Right forelimb (tissue), 1 donor: ENCODE results near the gene TMEM218.
"Not testable (repeated sequence)": the region's sequence is repeated elsewhere in the genome, so short reads cannot be mapped to it uniquely, and the experiment has no call there.

Experiments
- DNase-seq: peaks from one replicate; pipeline ENCODE4 v3.0.0-alpha.2; 2018

Gene TMEM218

GRCh38 chr11:125074511-125075241 lies 36.8 kb downstream of the TMEM218 start:
- no peak for DNase-seq

- DNase-seq = no peak
Observed at GRCh38 chr11:125073616-125074483, 37.6 kb downstream of the TMEM218 start.

DNA sequence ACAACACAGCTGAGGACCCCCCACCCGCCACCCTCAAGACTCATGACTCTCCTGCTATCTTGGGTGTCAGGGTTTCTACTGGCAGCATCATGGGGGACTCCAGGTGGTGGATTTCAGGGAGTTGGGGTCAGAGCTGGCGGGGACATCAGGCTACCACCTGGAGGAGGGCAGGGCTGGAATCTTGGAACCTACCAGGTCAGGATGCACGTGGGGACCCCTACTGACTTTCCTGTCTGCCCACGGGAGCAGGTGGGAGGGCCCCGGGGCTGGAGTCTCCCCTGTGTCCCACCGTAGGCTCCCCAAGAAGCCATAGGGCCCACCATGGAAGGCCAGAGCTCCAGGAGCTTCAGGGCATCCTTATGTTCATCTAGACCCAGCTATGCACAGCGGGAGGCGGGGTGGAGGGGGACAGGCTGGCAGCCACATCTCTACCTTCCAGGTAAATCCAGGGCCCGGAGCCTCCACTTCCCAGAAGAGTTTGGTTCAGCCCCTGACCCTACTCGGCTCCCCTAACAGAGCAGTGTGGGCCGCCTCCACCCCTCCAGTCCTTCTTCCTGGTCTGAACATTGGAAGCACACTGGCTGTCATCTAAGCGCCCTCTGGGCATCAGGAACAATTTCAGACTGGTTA lies 38.4 kb downstream of the TMEM218 start:
- no peak for DNase-seq

- no peak for DNase-seq
Observed at GRCh38 chr11:125072218-125072960, 39.0 kb downstream of the TMEM218 start.

GRCh38 chr11:125071846-125072217 lies 39.6 kb downstream of the TMEM218 start:
- DNase-seq = no peak

DNA sequence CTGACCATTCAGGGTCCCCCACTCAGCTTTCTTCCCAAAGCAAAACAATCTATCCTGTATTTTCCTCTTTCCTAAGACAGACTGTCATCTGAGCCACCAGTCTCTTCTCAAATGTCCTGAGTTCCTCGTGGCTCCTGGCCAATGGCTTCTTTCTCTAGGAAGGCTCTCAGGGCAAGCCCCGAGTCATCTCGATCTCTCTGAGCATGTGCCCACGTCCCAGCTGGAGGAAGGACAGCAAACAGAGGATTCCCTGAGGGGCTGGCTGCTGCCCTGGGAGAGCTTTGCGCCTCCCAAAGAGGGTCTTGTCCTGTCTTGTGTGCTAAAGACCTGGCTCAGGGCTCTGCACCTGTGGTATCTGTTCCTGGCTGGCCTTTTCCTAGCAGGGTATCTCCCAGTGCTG lies 40.0 kb downstream of the TMEM218 start:
- no peak for DNase-seq

- no peak for DNase-seq
Observed at GRCh38 chr11:125070699-125071254, 40.6 kb downstream of the TMEM218 start.

DNA sequence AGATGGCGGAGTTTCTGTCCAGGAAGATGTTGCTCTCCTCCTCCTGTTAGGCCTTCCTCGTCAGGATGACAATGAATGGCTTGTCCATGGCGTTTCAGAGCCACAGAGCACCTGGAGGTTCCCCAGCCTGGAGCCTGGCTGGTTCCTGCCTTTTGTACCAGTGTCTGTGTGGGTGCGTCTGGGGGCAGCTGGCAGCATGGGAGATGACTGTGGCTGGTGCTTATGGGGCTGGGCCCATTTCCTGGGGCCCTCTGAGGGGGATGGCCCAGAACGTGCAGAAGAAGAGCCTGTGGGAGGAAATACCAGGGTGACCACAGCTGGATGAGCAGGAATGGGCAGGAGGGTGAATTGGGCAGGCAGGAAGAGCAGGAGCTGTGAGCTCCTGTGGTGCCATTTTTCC lies 41.6 kb downstream of the TMEM218 start:
- DNase-seq = no peak

DNA sequence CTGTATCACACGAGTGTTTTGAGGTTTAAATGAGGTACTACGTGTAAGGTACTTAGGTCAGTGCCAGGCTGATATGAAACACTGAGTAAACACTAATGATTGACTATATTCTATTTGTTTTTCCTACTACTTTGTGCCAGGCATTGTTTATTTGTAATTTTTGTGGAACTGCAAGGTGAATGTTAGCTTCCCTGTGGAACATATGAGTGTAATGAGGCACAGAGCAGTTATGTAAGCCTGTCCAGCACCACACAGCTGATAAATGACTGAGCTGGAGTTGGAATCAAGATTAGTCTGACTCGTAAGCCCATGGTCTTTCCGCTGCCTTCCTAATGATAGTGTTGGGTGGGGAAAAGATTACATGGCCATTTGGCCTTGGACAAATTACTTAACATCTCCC lies 42.4 kb downstream of the TMEM218 start:
- no peak for DNase-seq

- DNase-seq = no peak
Observed at GRCh38 chr11:125068368-125068767, 43.1 kb downstream of the TMEM218 start.

DNA sequence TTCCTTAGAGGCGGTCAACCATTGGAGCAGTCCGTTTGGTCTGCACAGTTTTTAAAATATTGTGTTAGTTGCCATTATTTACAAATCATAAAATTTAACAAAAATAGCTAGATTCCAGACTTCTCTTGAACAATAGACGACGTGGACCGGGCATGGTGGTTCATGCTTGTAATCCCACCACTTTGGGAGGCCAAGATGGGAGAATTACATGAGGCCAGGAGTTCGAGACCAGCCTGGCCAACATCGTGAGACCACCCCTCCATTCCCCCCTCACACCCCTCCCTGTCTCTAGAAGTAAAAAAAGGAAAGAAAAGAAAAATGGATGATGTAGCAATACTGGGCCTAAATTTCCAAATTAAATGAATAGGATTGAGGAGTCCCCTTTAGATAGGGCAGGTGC lies 47.4 kb downstream of the TMEM218 start:
- no peak for DNase-seq

DNA sequence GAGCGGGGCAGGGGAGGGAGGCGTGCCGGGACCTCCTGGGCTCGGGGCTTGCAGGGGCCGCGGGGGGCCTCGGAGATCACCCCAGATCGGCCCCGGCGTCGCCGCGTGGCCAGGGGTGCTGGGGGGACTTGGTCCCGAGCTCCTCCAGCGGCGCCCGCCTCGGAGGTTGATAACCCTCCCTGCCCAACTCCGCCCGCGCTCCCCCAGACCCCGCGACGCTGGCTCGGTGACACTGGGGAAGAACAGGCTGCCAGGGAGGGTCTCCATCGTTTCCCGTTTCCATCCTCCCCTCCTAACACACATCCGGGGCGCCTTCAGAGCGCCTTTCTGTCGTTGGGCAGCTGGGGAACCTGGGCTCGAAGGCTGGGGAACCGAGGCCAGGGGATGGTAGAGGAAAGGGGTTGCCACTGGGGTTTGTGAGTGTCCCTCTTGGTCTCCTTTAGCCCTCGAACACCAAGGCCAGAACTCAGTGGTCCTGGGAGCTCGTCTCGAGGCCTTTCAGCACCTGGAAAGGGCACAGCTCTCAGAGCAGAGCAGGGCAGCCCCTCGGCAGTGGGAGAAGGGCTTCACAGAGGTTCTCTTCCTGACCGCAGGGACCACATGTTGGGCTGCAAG lies 47.9 kb downstream of the TMEM218 start:
- DNase-seq = no peak

DNA sequence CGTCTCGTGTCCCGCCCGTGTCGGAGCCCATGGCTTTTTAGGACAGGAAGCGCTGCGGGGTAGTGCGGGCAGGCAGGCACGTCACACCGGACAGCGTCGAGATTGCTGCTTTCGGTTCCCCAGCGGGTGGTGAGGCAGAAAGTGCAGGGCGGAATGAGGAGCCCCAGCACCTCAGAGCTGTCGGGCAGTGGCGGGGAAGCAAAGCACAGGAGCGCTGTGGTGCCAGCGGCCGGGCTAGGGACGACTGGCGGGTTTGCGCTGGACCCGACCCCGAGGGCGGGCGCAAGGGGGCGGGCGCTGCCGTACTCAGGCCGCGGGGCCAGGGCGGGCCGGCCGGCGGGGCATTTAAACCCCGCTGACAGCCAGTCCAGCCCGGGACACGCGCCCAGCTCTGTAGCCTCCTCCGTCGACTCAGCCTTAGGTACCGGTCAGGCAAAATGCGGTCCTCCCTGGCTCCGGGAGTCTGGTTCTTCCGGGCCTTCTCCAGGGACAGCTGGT lies 48.4 kb downstream of the TMEM218 start, which contains the start of gene SLC37A2:
TSS of gene SLC37A2 (plus strand) at position 375 of the 498 bp plus-strand sequence. CDS start at position 438, 63 bp downstream.
- DNase-seq = peak; percentile 75

DNA sequence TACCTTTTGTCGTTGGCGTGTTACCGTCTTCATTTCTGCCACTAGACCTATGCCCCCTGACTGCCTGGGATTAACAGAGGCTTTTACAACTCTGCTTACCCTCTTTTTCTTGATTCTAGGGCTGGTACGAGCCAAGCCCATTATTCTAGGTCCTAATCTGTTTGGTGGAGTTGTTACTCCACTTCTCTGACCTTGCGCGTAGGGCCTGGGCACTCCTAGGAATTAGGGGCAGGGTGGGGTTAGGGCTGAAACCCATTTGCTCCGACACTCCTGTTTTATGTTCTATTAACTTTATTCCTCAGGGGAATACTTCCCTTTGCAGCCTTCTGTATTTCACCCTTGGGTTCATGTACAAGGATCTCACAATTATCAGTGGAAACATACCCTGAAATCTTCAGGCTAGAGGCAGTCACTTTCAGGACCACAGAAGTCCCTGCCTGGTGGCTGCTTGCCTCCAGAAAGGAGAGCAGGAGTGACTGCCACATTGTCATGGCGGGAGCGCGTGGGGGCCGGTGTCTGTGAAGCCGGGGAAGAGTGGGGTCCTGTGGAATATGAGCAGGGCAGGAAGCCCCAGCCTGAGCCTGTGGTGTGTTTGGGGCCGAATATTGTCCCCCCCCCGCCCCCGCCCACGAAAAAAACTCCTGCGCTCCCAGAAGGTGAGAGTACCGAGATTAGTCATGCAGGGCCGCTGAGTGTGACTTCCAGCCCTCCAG lies 49.1 kb downstream of the TMEM218 start:
- no peak for DNase-seq

DNA sequence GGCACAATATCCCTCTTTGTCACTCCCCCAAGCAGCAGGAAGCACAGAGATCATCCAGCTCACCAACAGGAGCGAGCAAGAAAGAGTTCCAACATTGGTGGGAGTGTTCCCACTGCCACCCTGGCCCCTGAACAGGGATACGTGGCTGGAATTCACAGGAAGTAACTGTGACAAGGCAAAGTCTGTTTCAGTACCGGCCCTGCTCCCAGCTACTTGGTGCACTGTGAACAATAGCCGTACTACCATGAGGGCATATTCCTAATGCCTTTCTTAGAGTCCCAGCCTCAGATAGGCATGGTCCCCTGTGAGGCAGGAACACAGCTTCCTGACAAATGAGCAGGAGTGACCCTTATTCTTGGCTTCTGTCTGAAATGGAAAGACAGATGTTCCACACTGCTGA lies 50.1 kb downstream of the TMEM218 start:
- DNase-seq = no peak

DNA sequence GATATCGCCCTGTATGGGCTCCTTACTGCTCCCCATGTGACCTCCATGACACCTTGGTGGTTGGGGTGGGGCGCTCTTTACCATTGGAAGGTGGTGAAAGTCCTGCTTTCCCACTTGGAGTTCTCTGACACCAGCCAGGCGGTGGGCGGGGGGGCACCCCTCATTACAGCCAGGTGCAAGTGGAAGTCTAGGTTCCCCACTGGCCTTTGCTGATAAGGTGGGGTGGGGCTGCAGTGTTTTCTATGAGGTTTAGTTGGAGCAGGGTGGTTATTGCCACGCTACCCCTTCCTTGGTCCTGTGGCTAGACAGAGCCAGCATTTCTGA lies 53.8 kb downstream of the TMEM218 start:
- DNase-seq = no peak

GRCh38 chr11:125056931-125057692 lies 54.3 kb downstream of the TMEM218 start:
- DNase-seq = no peak

DNA sequence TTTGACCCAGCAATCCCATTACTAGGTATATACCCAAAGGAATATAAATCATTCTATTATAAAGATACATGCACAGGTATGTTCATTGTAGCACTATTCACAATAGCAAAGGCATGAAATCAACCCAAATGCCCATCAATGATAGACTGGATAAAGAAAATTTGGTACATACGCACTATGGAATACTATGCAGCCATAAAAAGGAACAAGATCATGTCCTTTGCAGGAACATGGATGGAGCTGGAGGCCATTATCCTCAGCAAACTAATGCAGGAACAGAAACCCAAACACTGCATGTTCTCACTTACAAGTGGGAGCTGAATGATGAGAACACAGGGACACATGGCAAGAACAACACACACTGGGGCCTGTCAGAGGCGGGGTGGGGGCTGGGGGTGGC lies 55.3 kb downstream of the TMEM218 start:
- not testable (repeated sequence) for DNase-seq

DNA sequence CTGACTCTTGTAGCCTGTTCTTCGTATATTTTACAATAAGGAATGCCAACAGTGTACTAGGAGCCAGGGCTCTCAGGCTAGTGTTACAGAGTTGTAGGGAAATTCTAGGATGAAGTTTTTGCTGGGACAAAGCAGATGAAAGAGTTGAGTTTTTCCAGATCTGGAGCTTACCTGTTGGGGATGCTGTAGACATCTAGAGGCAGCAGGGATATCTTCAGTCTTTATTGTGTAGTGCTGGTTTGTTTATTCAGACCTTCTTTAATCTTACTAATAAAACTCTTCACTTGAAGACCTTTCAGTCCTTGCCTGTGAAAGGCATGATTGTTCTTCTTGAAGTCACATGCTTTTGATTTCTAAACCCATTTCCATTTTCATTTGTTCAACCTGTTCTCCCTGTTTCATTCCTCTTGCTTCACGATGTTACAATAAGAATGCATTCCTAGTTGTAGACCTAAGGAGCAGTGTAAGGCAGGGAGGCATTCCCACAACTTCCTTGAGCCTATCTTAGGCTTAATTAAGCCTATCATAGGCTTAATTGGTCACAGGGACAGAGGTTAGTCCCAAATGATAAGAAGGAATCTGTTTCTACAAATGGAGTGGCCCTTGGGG lies 56.2 kb downstream of the TMEM218 start:
- DNase-seq = no peak

DNA sequence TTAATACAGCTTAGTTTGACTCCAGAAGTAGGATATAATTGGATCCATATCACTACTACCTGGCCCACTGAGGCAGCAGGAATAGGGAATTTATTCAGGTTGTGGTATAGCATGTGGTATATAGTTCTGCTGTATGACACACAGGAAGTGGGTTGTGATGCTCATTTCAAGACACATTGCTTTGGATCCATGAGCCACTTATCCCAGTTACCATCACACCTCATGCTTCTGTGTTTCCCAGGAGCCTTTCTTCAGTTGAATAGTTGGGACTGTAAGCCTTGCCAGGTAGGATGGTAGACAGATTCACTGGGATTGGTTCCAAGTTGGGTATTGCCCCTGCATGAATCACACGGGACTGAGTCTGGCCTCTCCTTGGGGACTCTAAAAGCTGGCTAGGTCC lies 58.3 kb downstream of the TMEM218 start:
- DNase-seq = no peak
